ENCODE data around the gene TCF12. TPM values are rescaled to one million over a fixed set of nuclear protein-coding genes. Genes with fewer than 3 reads are reported as not detected.

TCF12 gene
- polyA plus RNA-seq, 1 donor (not counting 4 experiments of a cell fraction or from before 2014, with no cell fraction given), result 48.3 TPM

GRCh38 chr15:57147621-57148020 lies 229.2 kb downstream of the TCF12 start:
- Histone ChIP-seq H3K79me2 (ENCODE audit: control insufficient read depth, insufficient read depth, low read length) (peaks cover 2% of the 10 kb centered on the region), H3K4me3 (ENCODE audit: control insufficient read depth in 2 of 3, extremely low read depth in 1 of 3, insufficient read depth in 2 of 3, low read depth in 1 of 3, low read length in 3 of 3) (no peak overlapping the region), H3K4me2 (ENCODE audit: control insufficient read depth, extremely low read depth, insufficient read depth, low read depth, low read length) (no peak overlapping the region), H3K9me1 (ENCODE audit: control insufficient read depth, extremely low read depth, insufficient read depth, low read length) (no peaks in the 10 kb centered on the region), H3K9ac (ENCODE audit: control insufficient read depth, extremely low read depth, insufficient read depth, low read length) (no peak overlapping the region), H2AFZ (ENCODE audit: control insufficient read depth, low read length) (no peak overlapping the region), H3K9me3 (ENCODE audit: control insufficient read depth, low read depth, low read length) (no peaks in the 10 kb centered on the region), H3K27ac (ENCODE audit: control insufficient read depth, insufficient read depth, low read length) (no peak overlapping the region), H4K20me1 (ENCODE audit: control insufficient read depth, extremely low read depth, insufficient read depth, low read length) (no peaks in the 10 kb centered on the region), H3K36me3 (ENCODE audit: control insufficient read depth in 2 of 2, extremely low read depth in 1 of 2, insufficient read depth in 2 of 2, low read length in 2 of 2) (peaks cover 0 to 3% of the 10 kb centered on the region in 2 experiments), H3K4me1 (ENCODE audit: control insufficient read depth, extremely low read depth, insufficient read depth, low read length) (peaks cover 23% of the 10 kb centered on the region), H3K27me3 (ENCODE audit: control insufficient read depth, extremely low read depth, insufficient read depth, low read length) (no peaks in the 10 kb centered on the region)
- dilution Hi-C loops (cut with MboI; ENCODE audit: extremely low pct_ligation_motif_present, low sequenced_read_pairs), result no loop called here
- TF ChIP-seq, protein P1, sequence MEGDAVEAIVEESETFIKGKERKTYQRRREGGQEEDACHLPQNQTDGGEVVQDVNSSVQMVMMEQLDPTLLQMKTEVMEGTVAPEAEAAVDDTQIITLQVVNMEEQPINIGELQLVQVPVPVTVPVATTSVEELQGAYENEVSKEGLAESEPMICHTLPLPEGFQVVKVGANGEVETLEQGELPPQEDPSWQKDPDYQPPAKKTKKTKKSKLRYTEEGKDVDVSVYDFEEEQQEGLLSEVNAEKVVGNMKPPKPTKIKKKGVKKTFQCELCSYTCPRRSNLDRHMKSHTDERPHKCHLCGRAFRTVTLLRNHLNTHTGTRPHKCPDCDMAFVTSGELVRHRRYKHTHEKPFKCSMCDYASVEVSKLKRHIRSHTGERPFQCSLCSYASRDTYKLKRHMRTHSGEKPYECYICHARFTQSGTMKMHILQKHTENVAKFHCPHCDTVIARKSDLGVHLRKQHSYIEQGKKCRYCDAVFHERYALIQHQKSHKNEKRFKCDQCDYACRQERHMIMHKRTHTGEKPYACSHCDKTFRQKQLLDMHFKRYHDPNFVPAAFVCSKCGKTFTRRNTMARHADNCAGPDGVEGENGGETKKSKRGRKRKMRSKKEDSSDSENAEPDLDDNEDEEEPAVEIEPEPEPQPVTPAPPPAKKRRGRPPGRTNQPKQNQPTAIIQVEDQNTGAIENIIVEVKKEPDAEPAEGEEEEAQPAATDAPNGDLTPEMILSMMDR (optimal IDR thresholded peaks at IDR 0.05 in 1 of 3, IDR thresholded peaks at IDR 0.05 in 1 of 3, conservative IDR thresholded peaks at IDR 0.05 in 1 of 3; ENCODE audit: extremely low read depth in 1 of 3, insufficient read depth in 2 of 3, low read length in 3 of 3), result no peak
- no peak for TF ChIP-seq EZH2 (IDR thresholded peaks at IDR 0.05; ENCODE audit: low read length)
- no peak for DNase-seq (ENCODE audit: low read depth, low spot score)
- no peak for FAIRE-seq

DNA sequence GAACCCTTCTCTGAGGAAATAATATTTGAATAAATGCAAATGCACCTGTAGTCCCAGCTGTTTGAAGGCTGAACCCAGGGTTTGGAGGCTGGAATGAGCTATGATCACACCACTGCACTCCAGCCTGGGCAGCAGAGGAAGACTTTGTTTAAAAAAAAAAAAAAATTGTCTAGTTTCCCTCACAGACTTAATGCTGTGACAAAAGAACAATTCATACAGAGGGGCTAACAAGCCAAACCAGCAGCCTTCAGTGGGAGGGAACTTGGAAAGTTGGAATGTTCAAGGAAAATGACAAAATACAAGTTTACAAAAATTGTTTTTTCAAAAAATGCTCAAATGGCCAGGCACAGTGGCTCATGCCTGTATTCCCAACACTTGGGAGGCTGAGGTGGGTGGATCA lies 229.8 kb downstream of the TCF12 start:
- dilution Hi-C loops (cut with MboI; ENCODE audit: extremely low pct_ligation_motif_present, low sequenced_read_pairs), result no loop called here
- H3K4me2 ChIP-seq (ENCODE audit: control insufficient read depth, extremely low read depth, insufficient read depth, low read depth, low read length), result no peak overlapping the region
- no peaks in the 10 kb centered on the region for H4K20me1 ChIP-seq (ENCODE audit: control insufficient read depth, extremely low read depth, insufficient read depth, low read length)
- TF ChIP-seq, protein P1 (optimal IDR thresholded peaks at IDR 0.05 in 1 of 3, IDR thresholded peaks at IDR 0.05 in 1 of 3, conservative IDR thresholded peaks at IDR 0.05 in 1 of 3; ENCODE audit: extremely low read depth in 1 of 3, insufficient read depth in 2 of 3, low read length in 3 of 3), result no peak
- no peak for TF ChIP-seq EZH2 (IDR thresholded peaks at IDR 0.05; ENCODE audit: low read length)
- H3K4me3 ChIP-seq (ENCODE audit: control insufficient read depth in 2 of 3, extremely low read depth in 1 of 3, insufficient read depth in 2 of 3, low read depth in 1 of 3, low read length in 3 of 3), result no peak overlapping the region
- FAIRE-seq, result no peak
- no peaks in the 10 kb centered on the region for H3K9me1 ChIP-seq (ENCODE audit: control insufficient read depth, extremely low read depth, insufficient read depth, low read length)
- H3K9me3 ChIP-seq (ENCODE audit: control insufficient read depth, low read depth, low read length), result no peaks in the 10 kb centered on the region
- peaks cover 2% of the 10 kb centered on the region for H3K79me2 ChIP-seq (ENCODE audit: control insufficient read depth, insufficient read depth, low read length)
- H2AFZ ChIP-seq (ENCODE audit: control insufficient read depth, low read length), result no peak overlapping the region
- no peak overlapping the region for H3K9ac ChIP-seq (ENCODE audit: control insufficient read depth, extremely low read depth, insufficient read depth, low read length)
- H3K27me3 ChIP-seq (ENCODE audit: control insufficient read depth, extremely low read depth, insufficient read depth, low read length), result no peaks in the 10 kb centered on the region
- no peak for DNase-seq (ENCODE audit: low read depth, low spot score)
- peaks cover 25% of the 10 kb centered on the region for H3K4me1 ChIP-seq (ENCODE audit: control insufficient read depth, extremely low read depth, insufficient read depth, low read length)
- H3K36me3 ChIP-seq (ENCODE audit: control insufficient read depth in 2 of 2, extremely low read depth in 1 of 2, insufficient read depth in 2 of 2, low read length in 2 of 2), result peaks cover 0 to 3% of the 10 kb centered on the region in 2 experiments
- no peak overlapping the region for H3K27ac ChIP-seq (ENCODE audit: control insufficient read depth, insufficient read depth, low read length)

All from keratinocyte (primary cell).